ENCODE measurements around the gene TSPYL4. TPM values are rescaled to one million over a fixed set of nuclear protein-coding genes. Genes with fewer than 3 reads are reported as not detected.
A peak's percentile ranks its signal among the peaks of the same experiment; 100 is the strongest.

The TSPYL4 gene
- total and polyA plus RNA-seq, 3 experiments from 2014 or later: 9.4 to 19.9 (median 19.3) TPM

- peaks cover 6% of the 10 kb centered on the region for H3K36me3 ChIP-seq (ENCODE audit: insufficient read depth, low read length)
- no peaks in the 10 kb centered on the region for H3K27me3 ChIP-seq (ENCODE audit: insufficient read depth, low read length, poor library complexity, severe bottlenecking)
- no peak overlapping the region for H3K4me3 Mint-ChIP-seq
- no peak overlapping the region for H3K27ac Mint-ChIP-seq
- peaks cover 0 to 2% of the 10 kb centered on the region in 2 donors for H3K27me3 Mint-ChIP-seq
- H3K4me1 ChIP-seq (ENCODE audit: insufficient read depth, low read length): no peaks in the 10 kb centered on the region
- H3K9me3 Mint-ChIP-seq: no peaks in the 10 kb centered on the region
- ChIA-PET POLR2A (no interaction called here), CTCF (interaction anchor here (1.4 kb wide), 1 partner anchor 26 kb away, joined by 4 read pairs; no protein-coding TSS in a partner anchor)
- no peak for DNase-seq
- no peak overlapping the region for H3K4me3 ChIP-seq (ENCODE audit: low read length)
- H3K4me1 Mint-ChIP-seq: peaks cover 11 to 14% (median 14%) of the 10 kb centered on the region in 3 donors
- H3K9me3 ChIP-seq (ENCODE audit: low read length): no peaks in the 10 kb centered on the region
- peaks cover 0 to 22% (median 6%) of the 10 kb centered on the region in 3 donors for H3K36me3 Mint-ChIP-seq
- no peak overlapping the region for H3K27ac ChIP-seq (ENCODE audit: low read depth, low read length)
Observed at GRCh38 chr6:116244284-116244683, 9.6 kb downstream of the TSPYL4 start.

- Mint-ChIP-seq H3K27ac (peak overlapping the region in 1 of 8 donors; percentile 35), H3K9me3 (no peaks in the 10 kb centered on the region), H3K4me1 (no peaks in the 10 kb centered on the region), H3K27me3 (no peaks in the 10 kb centered on the region), H3K4me3 (no peak overlapping the region), H3K36me3 (peaks cover 0 to 47% (median 9%) of the 10 kb centered on the region in 3 donors)
- Histone ChIP-seq H3K4me3 (ENCODE audit: low read length) (no peak overlapping the region), H3K27me3 (ENCODE audit: insufficient read depth, low read length, poor library complexity, severe bottlenecking) (no peaks in the 10 kb centered on the region), H3K27ac (ENCODE audit: low read depth, low read length) (no peak overlapping the region), H3K36me3 (ENCODE audit: insufficient read depth, low read length) (peaks cover 12% of the 10 kb centered on the region), H3K4me1 (ENCODE audit: insufficient read depth, low read length) (no peaks in the 10 kb centered on the region), H3K9me3 (ENCODE audit: low read length) (no peaks in the 10 kb centered on the region)
- DNase-seq: no peak
- POLR2A ChIA-PET: no interaction called here
- CTCF ChIA-PET: no interaction called here
Observed at GRCh38 chr6:116239856-116240255, 14.0 kb downstream of the TSPYL4 start.

GRCh38 chr6:116239256-116239655 lies 14.6 kb downstream of the TSPYL4 start:
- Histone ChIP-seq H3K36me3 (ENCODE audit: insufficient read depth, low read length) (peaks cover 10% of the 10 kb centered on the region), H3K27me3 (ENCODE audit: insufficient read depth, low read length, poor library complexity, severe bottlenecking) (no peaks in the 10 kb centered on the region), H3K4me1 (ENCODE audit: insufficient read depth, low read length) (no peaks in the 10 kb centered on the region), H3K4me3 (ENCODE audit: low read length) (no peak overlapping the region), H3K27ac (ENCODE audit: low read depth, low read length) (no peak overlapping the region), H3K9me3 (ENCODE audit: low read length) (no peaks in the 10 kb centered on the region)
- ChIA-PET POLR2A (no interaction called here), CTCF (no interaction called here)
- Mint-ChIP-seq H3K9me3 (no peaks in the 10 kb centered on the region), H3K4me3 (no peak overlapping the region), H3K4me1 (no peaks in the 10 kb centered on the region), H3K36me3 (peaks cover 0 to 44% (median 7%) of the 10 kb centered on the region in 3 donors), H3K27me3 (no peaks in the 10 kb centered on the region), H3K27ac (peak overlapping the region in 3 of 8 donors; percentile 8 to 50 (median 36))
- no peak for DNase-seq

- DNase-seq: no peak
Observed at GRCh38 chr6:116238083-116238482, 15.8 kb downstream of the TSPYL4 start.

GRCh38 chr6:116234689-116235088 lies 19.2 kb downstream of the TSPYL4 start:
- no peaks in the 10 kb centered on the region for H3K27me3 Mint-ChIP-seq
- H3K4me1 Mint-ChIP-seq: no peaks in the 10 kb centered on the region
- H3K9me3 ChIP-seq (ENCODE audit: low read length): no peaks in the 10 kb centered on the region
- peak overlapping the region in 1 of 8 donors; percentile 47 for H3K27ac Mint-ChIP-seq
- H3K27ac ChIP-seq (ENCODE audit: low read depth, low read length): no peak overlapping the region
- no peak overlapping the region for H3K4me3 Mint-ChIP-seq
- DNase-seq: no peak
- ChIA-PET CTCF (no interaction called here), POLR2A (no interaction called here)
- H3K9me3 Mint-ChIP-seq: no peaks in the 10 kb centered on the region
- H3K4me3 ChIP-seq (ENCODE audit: low read length): no peak overlapping the region
- no peaks in the 10 kb centered on the region for H3K4me1 ChIP-seq (ENCODE audit: insufficient read depth, low read length)
- H3K36me3 ChIP-seq (ENCODE audit: insufficient read depth, low read length): peaks cover 7% of the 10 kb centered on the region
- peaks cover 5 to 44% (median 10%) of the 10 kb centered on the region in 3 donors for H3K36me3 Mint-ChIP-seq
- no peaks in the 10 kb centered on the region for H3K27me3 ChIP-seq (ENCODE audit: insufficient read depth, low read length, poor library complexity, severe bottlenecking)

More at GRCh38 chr6:116238083-116238482, 15.8 kb downstream of the TSPYL4 start:
- POLR2A ChIA-PET: no interaction called here
- H3K9me3 Mint-ChIP-seq: no peaks in the 10 kb centered on the region
- no peaks in the 10 kb centered on the region for H3K4me1 ChIP-seq (ENCODE audit: insufficient read depth, low read length)
- H3K27ac ChIP-seq (ENCODE audit: low read depth, low read length): no peak overlapping the region
- CTCF ChIA-PET: no interaction called here
- peaks cover 0 to 44% (median 7%) of the 10 kb centered on the region in 3 donors for H3K36me3 Mint-ChIP-seq
- peak overlapping the region in 3 of 8 donors; percentile 17 to 50 (median 47) for H3K27ac Mint-ChIP-seq
- H3K4me3 ChIP-seq (ENCODE audit: low read length): no peak overlapping the region
- no peaks in the 10 kb centered on the region for H3K27me3 Mint-ChIP-seq
- H3K4me3 Mint-ChIP-seq: no peak overlapping the region
- H3K9me3 ChIP-seq (ENCODE audit: low read length): no peaks in the 10 kb centered on the region
- peaks cover 8% of the 10 kb centered on the region for H3K36me3 ChIP-seq (ENCODE audit: insufficient read depth, low read length)
- no peaks in the 10 kb centered on the region for H3K4me1 Mint-ChIP-seq
- no peaks in the 10 kb centered on the region for H3K27me3 ChIP-seq (ENCODE audit: insufficient read depth, low read length, poor library complexity, severe bottlenecking)

GRCh38 chr6:116229287-116229913 lies 24.5 kb downstream of the TSPYL4 start:
- peaks cover 7 to 33% (median 9%) of the 10 kb centered on the region in 3 donors for H3K36me3 Mint-ChIP-seq
- no peak for DNase-seq
- Histone ChIP-seq H3K4me1 (ENCODE audit: insufficient read depth, low read length) (no peaks in the 10 kb centered on the region), H3K36me3 (ENCODE audit: insufficient read depth, low read length) (no peaks in the 10 kb centered on the region), H3K4me3 (ENCODE audit: low read length) (no peak overlapping the region), H3K27me3 (ENCODE audit: insufficient read depth, low read length, poor library complexity, severe bottlenecking) (no peaks in the 10 kb centered on the region), H3K9me3 (ENCODE audit: low read length) (no peaks in the 10 kb centered on the region), H3K27ac (ENCODE audit: low read depth, low read length) (no peak overlapping the region)
- peaks cover 0 to 1% (median 0%) of the 10 kb centered on the region in 3 donors for H3K4me1 Mint-ChIP-seq
- no peak overlapping the region for H3K4me3 Mint-ChIP-seq
- H3K9me3 Mint-ChIP-seq: no peaks in the 10 kb centered on the region
- H3K27me3 Mint-ChIP-seq: no peaks in the 10 kb centered on the region
- no peak overlapping the region for H3K27ac Mint-ChIP-seq
- ChIA-PET POLR2A (no interaction called here), CTCF (interaction anchor here (1.4 to 1.7 kb wide), 2 partner anchors 12 to 58 kb away, joined by 4 to 7 read pairs; no protein-coding TSS in a partner anchor)

GRCh38 chr6:116223355-116223754 lies 30.5 kb downstream of the TSPYL4 start:
- peak overlapping the region in 2 of 8 donors; percentile 10 to 11 for H3K27ac Mint-ChIP-seq
- H3K36me3 Mint-ChIP-seq: peaks cover 0 to 39% (median 8%) of the 10 kb centered on the region in 3 donors
- no peak for DNase-seq
- Histone ChIP-seq H3K9me3 (ENCODE audit: low read length) (no peaks in the 10 kb centered on the region), H3K4me3 (ENCODE audit: low read length) (no peak overlapping the region), H3K36me3 (ENCODE audit: insufficient read depth, low read length) (peaks cover 9% of the 10 kb centered on the region), H3K4me1 (ENCODE audit: insufficient read depth, low read length) (no peaks in the 10 kb centered on the region), H3K27ac (ENCODE audit: low read depth, low read length) (no peak overlapping the region), H3K27me3 (ENCODE audit: insufficient read depth, low read length, poor library complexity, severe bottlenecking) (no peaks in the 10 kb centered on the region)
- ChIA-PET POLR2A (no interaction called here), CTCF (no interaction called here)
- no peaks in the 10 kb centered on the region for H3K9me3 Mint-ChIP-seq
- H3K4me1 Mint-ChIP-seq: no peaks in the 10 kb centered on the region
- H3K27me3 Mint-ChIP-seq: no peaks in the 10 kb centered on the region
- H3K4me3 Mint-ChIP-seq: no peak overlapping the region

GRCh38 chr6:116221911-116222310 lies 32.0 kb downstream of the TSPYL4 start:
- no peaks in the 10 kb centered on the region for H3K9me3 Mint-ChIP-seq
- Histone ChIP-seq H3K4me3 (ENCODE audit: low read length) (no peak overlapping the region), H3K27me3 (ENCODE audit: insufficient read depth, low read length, poor library complexity, severe bottlenecking) (no peaks in the 10 kb centered on the region), H3K9me3 (ENCODE audit: low read length) (no peaks in the 10 kb centered on the region), H3K27ac (ENCODE audit: low read depth, low read length) (no peak overlapping the region), H3K36me3 (ENCODE audit: insufficient read depth, low read length) (peaks cover 9% of the 10 kb centered on the region), H3K4me1 (ENCODE audit: insufficient read depth, low read length) (no peaks in the 10 kb centered on the region)
- ChIA-PET POLR2A (no interaction called here), CTCF (no interaction called here)
- H3K27ac Mint-ChIP-seq: no peak overlapping the region
- peaks cover 0 to 37% (median 8%) of the 10 kb centered on the region in 3 donors for H3K36me3 Mint-ChIP-seq
- H3K27me3 Mint-ChIP-seq: no peaks in the 10 kb centered on the region
- DNase-seq: no peak
- H3K4me1 Mint-ChIP-seq: peaks cover 0 to 3% (median 0%) of the 10 kb centered on the region in 3 donors
- no peak overlapping the region for H3K4me3 Mint-ChIP-seq
